GM12878 (cell line): ENCODE data around the gene DTNBP1. TPM values are rescaled to one million over a fixed set of nuclear protein-coding genes. Genes with fewer than 3 reads are reported as not detected.

ENCODE experiments used
- BCL11A ChIP-seq: IDR thresholded peaks from 2 replicates; pipeline ENCODE4 v1.6.1; 2011; ENCODE audit warnings: low read depth, low read length
- BMI1 ChIP-seq: fragments of 450-650 bp; IDR thresholded peaks from 2 replicates; pipeline ENCODE4 v1.6.1; 2016; ENCODE audit warnings: mild to moderate bottlenecking, moderate library complexity, borderline replicate concordance
- CREM ChIP-seq: IDR thresholded peaks from 2 replicates; pipeline ENCODE4 v1.6.1; 2014; ENCODE audit warnings: antibody characterized with exemption, low read depth
- E4F1 ChIP-seq: fragments of 450-650 bp; IDR thresholded peaks from 2 replicates; pipeline ENCODE4 v1.6.1; 2018; ENCODE audit warnings: borderline replicate concordance, mild to moderate bottlenecking; ENCODE audit not compliant: partially characterized antibody
- EP300 ChIP-seq, 2 experiments: fragments of 150-350 bp in 1 of 2; IDR thresholded peaks; 2 replicates each; pipeline ENCODE4 v1.6.1; 2011 to 2012; ENCODE audit warnings: low read depth in 2 of 2, low read length in 2 of 2, borderline replicate concordance in 1 of 2, improper control_type of control experiment in 1 of 2, inconsistent platforms in 1 of 2; ENCODE audit not compliant: control insufficient read depth in 1 of 2
- HCFC1 ChIP-seq: fragments of 150-350 bp; IDR thresholded peaks from 2 replicates; pipeline ENCODE4 v1.6.1; 2014; ENCODE audit warnings: low read length
- HDAC2 ChIP-seq: fragments of 200-600 bp; sonication (generic); IDR thresholded peaks from 2 replicates; pipeline ENCODE4 v1.6.1; 2017
- HDAC6 ChIP-seq: fragments of 200-600 bp; sonication (generic); IDR thresholded peaks from one replicate; pipeline ENCODE4 v1.8.0; 2017; ENCODE audit warnings: antibody characterized with exemption; ENCODE audit not compliant: unreplicated experiment
- IKZF2 ChIP-seq, 2 experiments: fragments of 450-650 bp; IDR thresholded peaks; 2 replicates each; pipeline ENCODE4 v1.6.1; 2017; ENCODE audit warnings: mild to moderate bottlenecking in 2 of 2, moderate library complexity in 2 of 2
- MXI1 ChIP-seq: fragments of 150-350 bp; IDR thresholded peaks from 2 replicates; pipeline ENCODE4 v1.6.1; 2011; ENCODE audit warnings: low read depth, mild to moderate bottlenecking, inconsistent platforms, low read length, improper control_type of control experiment
- PML ChIP-seq: IDR thresholded peaks from 2 replicates; pipeline ENCODE4 v1.6.1; 2012; ENCODE audit warnings: low read length, inconsistent platforms
- SIX5 ChIP-seq: IDR thresholded peaks from 2 replicates; pipeline ENCODE4 v1.6.1; 2011; ENCODE audit warnings: mild to moderate bottlenecking, low read depth, low read length, moderate library complexity; ENCODE audit not compliant: severe bottlenecking
- TARDBP ChIP-seq: IDR thresholded peaks from 2 replicates; pipeline ENCODE4 v1.6.1; 2016; ENCODE audit warnings: borderline replicate concordance
- TCF3 ChIP-seq: IDR thresholded peaks from 2 replicates; pipeline ENCODE4 v1.6.1; 2012; ENCODE audit warnings: low read depth, mild to moderate bottlenecking, low read length, borderline replicate concordance; ENCODE audit not compliant: insufficient read depth
- YBX1 ChIP-seq: fragments of 450-650 bp; IDR thresholded peaks from 2 replicates; pipeline ENCODE4 v1.6.1; 2016; ENCODE audit warnings: antibody characterized with exemption
- polyA plus RNA-seq, 11 experiments: library from polyadenylated mRNA; depleted of rRNA in 4 of 11; unstranded in 6 of 11; stranded (reverse) in 5 of 11; fragments of >200 nt; fragmentation: Nextera tagmentation in 4 of 11; fragmentation: Illumina TruSeq in 1 of 11; extraction: Ambion mirVana in 4 of 11; extraction: Trizol in 1 of 11; gene quantifications; 1 replicate in 1 of 11; 2 replicates in 10 of 11; pipeline versions ENCODE4 v1.2.1 to v1.2.3, GENCODE V29; 2011 to 2016; ENCODE audit warnings: inconsistent platforms in 2 of 11, missing spikeins in 2 of 11, low read depth in 1 of 11
- total RNA-seq, 4 experiments: library from RNA; depleted of rRNA in 3 of 4; stranded (reverse); fragments of >200 nt in 3 of 4; fragmentation: Illumina TruSeq in 1 of 4; extraction: Trizol in 1 of 4; gene quantifications; 2 replicates each; pipeline versions ENCODE4 v1.2.1 to v1.2.3, GENCODE V29; 2013 to 2021
- TF ChIP-seq, protein P1 (sequence below): fragments of 450-650 bp; IDR thresholded peaks from 2 replicates; pipeline ENCODE4 v1.6.1; 2016; ENCODE audit warnings: mild to moderate bottlenecking, moderate library complexity, borderline replicate concordance
- TF ChIP-seq, protein P2 (sequence below): fragments of 450-650 bp; IDR thresholded peaks from 2 replicates; pipeline ENCODE4 v1.6.1; 2017; ENCODE audit warnings: borderline replicate concordance
- TF ChIP-seq, protein P3 (sequence below): fragments of 450-650 bp; IDR thresholded peaks from 2 replicates; pipeline ENCODE4 v1.6.1; 2014; ENCODE audit warnings: mild to moderate bottlenecking
- TF ChIP-seq, protein P4 (sequence below): IDR thresholded peaks from 2 replicates; pipeline ENCODE4 v1.6.1; 2011; ENCODE audit warnings: borderline replicate concordance, low read depth, mild to moderate bottlenecking, moderate library complexity, low read length; ENCODE audit not compliant: insufficient read depth, poor library complexity, severe bottlenecking

DTNBP1 gene
- total and polyA plus RNA-seq, 10 of the 15 experiments (the other 5 are each of a cell fraction or from before 2014, with no cell fraction given): 7.1 to 40.3 (median 20.1) TPM

DNA sequence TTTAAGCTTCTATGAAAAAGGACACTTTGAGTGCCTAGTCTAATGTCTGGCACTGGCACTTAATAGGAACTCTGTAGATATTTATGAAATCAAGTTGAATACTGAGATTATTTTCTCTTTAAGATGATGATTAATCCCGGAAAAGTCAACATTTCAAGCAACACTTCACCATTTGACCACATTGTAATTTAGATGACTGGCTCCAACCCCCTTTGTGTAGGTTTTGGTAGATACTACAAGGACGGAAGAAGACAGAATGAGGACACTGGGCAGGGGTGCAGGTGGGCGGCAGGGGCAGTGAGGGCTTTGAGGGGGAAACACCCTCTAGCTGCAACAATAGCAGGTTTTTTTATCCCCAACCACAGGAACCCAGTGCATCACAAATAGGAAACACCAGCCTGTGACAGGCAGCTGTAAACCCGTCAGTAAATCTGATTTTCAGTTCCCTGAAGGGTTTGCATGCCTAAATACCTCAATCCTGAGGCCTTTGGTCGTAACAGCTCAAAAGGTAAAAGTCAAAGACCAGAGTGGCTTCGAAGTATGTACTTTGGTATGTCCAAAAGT, 4.6 kb downstream of the DTNBP1 start (continued):
- TF ChIP-seq, protein P1, sequence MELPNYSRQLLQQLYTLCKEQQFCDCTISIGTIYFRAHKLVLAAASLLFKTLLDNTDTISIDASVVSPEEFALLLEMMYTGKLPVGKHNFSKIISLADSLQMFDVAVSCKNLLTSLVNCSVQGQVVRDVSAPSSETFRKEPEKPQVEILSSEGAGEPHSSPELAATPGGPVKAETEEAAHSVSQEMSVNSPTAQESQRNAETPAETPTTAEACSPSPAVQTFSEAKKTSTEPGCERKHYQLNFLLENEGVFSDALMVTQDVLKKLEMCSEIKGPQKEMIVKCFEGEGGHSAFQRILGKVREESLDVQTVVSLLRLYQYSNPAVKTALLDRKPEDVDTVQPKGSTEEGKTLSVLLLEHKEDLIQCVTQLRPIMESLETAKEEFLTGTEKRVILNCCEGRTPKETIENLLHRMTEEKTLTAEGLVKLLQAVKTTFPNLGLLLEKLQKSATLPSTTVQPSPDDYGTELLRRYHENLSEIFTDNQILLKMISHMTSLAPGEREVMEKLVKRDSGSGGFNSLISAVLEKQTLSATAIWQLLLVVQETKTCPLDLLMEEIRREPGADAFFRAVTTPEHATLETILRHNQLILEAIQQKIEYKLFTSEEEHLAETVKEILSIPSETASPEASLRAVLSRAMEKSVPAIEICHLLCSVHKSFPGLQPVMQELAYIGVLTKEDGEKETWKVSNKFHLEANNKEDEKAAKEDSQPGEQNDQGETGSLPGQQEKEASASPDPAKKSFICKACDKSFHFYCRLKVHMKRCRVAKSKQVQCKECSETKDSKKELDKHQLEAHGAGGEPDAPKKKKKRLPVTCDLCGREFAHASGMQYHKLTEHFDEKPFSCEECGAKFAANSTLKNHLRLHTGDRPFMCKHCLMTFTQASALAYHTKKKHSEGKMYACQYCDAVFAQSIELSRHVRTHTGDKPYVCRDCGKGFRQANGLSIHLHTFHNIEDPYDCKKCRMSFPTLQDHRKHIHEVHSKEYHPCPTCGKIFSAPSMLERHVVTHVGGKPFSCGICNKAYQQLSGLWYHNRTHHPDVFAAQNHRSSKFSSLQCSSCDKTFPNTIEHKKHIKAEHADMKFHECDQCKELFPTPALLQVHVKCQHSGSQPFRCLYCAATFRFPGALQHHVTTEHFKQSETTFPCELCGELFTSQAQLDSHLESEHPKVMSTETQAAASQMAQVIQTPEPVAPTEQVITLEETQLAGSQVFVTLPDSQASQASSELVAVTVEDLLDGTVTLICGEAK: no peak
- TF ChIP-seq HDAC6 (no peak), E4F1 (no peak), MXI1 (no peak), SIX5 (no peak), IKZF2 (IDR thresholded peaks at IDR 0.05) (peak; percentile 67; a peak in 2 of 4 replicates), BCL11A (peak; percentile 52; the same call in 1 of the 2 replicates), HCFC1 (no peak), CREM (peak; percentile 59; the same call in 1 of the 2 replicates), PML (no peak), TARDBP (no peak), BMI1 (no peak), YBX1 (no peak), TCF3 (0 out of 2 replicates have a peak, but pooled peaks have one; percentile 21), HDAC2 (no peak), EP300 (IDR thresholded peaks at IDR 0.05; ENCODE audit: borderline replicate concordance in 1 of 2, control insufficient read depth in 1 of 2, low read depth in 2 of 2, low read length in 2 of 2) (peak in 1 of 2 experiments; percentile 75; a peak in 2 of 4 replicates)
- TF ChIP-seq, protein P2, sequence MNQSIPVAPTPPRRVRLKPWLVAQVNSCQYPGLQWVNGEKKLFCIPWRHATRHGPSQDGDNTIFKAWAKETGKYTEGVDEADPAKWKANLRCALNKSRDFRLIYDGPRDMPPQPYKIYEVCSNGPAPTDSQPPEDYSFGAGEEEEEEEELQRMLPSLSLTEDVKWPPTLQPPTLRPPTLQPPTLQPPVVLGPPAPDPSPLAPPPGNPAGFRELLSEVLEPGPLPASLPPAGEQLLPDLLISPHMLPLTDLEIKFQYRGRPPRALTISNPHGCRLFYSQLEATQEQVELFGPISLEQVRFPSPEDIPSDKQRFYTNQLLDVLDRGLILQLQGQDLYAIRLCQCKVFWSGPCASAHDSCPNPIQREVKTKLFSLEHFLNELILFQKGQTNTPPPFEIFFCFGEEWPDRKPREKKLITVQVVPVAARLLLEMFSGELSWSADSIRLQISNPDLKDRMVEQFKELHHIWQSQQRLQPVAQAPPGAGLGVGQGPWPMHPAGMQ: no peak
- TF ChIP-seq, protein P3, sequence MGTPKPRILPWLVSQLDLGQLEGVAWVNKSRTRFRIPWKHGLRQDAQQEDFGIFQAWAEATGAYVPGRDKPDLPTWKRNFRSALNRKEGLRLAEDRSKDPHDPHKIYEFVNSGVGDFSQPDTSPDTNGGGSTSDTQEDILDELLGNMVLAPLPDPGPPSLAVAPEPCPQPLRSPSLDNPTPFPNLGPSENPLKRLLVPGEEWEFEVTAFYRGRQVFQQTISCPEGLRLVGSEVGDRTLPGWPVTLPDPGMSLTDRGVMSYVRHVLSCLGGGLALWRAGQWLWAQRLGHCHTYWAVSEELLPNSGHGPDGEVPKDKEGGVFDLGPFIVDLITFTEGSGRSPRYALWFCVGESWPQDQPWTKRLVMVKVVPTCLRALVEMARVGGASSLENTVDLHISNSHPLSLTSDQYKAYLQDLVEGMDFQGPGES: no peak
- TF ChIP-seq, protein P4, sequence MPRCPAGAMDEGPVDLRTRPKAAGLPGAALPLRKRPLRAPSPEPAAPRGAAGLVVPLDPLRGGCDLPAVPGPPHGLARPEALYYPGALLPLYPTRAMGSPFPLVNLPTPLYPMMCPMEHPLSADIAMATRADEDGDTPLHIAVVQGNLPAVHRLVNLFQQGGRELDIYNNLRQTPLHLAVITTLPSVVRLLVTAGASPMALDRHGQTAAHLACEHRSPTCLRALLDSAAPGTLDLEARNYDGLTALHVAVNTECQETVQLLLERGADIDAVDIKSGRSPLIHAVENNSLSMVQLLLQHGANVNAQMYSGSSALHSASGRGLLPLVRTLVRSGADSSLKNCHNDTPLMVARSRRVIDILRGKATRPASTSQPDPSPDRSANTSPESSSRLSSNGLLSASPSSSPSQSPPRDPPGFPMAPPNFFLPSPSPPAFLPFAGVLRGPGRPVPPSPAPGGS: no peak
